H1 (cell line): ENCODE results near the gene COX10. TPM values are rescaled to one million over a fixed set of nuclear protein-coding genes. Genes with fewer than 3 reads are reported as not detected.
"Not testable (repeated sequence)": the region's sequence is repeated elsewhere in the genome, so short reads cannot be mapped to it uniquely, and the experiment has no call there.

Experiments used
- CTCF ChIA-PET: fragments of 300-600 bp; sonication (Branson Sonifier 250); formaldehyde crosslinking; loops from one replicate; lab custom pipeline; 2021; ENCODE audit not compliant: partially characterized antibody; lab: Charles Lee
- POLR2A ChIA-PET: fragments of 300-600 bp; sonication (Branson Sonifier 250); formaldehyde crosslinking; loops from one replicate; lab custom pipeline; 2021; ENCODE audit warnings: inconsistent platforms; ENCODE audit not compliant: partially characterized antibody; lab: Charles Lee
- DNase-seq, 2 experiments: peaks; one replicate each; pipeline versions ENCODE4 v3.0.0 to v3.0.0-alpha.2; 2010 to 2022; ENCODE audit warnings: low spot score in 2 of 2, low read depth in 1 of 2, mixed read lengths in 1 of 2
- FAIRE-seq: peaks from 2 replicates; lab custom pipeline; 2011; peaks lifted over from hg19 to GRCh38; lab: Jason Lieb, UNC
- H2AFZ ChIP-seq: 2 replicates; pipeline ENCODE4 v1.8.1; 2012; ENCODE audit warnings: low read length, inconsistent platforms
- H2AK5ac ChIP-seq: 2 replicates; pipeline ENCODE4 v1.6.1; 2013; ENCODE audit warnings: low read depth, low read length
- H2BK120ac ChIP-seq: replicated peaks from 2 replicates; pipeline ENCODE3; 2013; ENCODE audit warnings: low read depth, low read length, inconsistent platforms
- H2BK12ac ChIP-seq: 2 replicates; pipeline ENCODE4 v1.6.1; 2013; ENCODE audit warnings: low read depth, low read length
- H2BK15ac ChIP-seq: 2 replicates; pipeline ENCODE4 v1.6.1; 2013; ENCODE audit warnings: low read length
- H2BK20ac ChIP-seq: 2 replicates; pipeline ENCODE4 v1.6.1; 2013; ENCODE audit warnings: low read length
- H2BK5ac ChIP-seq: 2 replicates; pipeline ENCODE4 v1.6.1; 2013; ENCODE audit warnings: low read depth, low read length
- H3K14ac ChIP-seq: 2 replicates; pipeline ENCODE4 v1.6.1; 2013; ENCODE audit warnings: inconsistent platforms; ENCODE audit not compliant: insufficient read length
- H3K18ac ChIP-seq: 2 replicates; pipeline ENCODE4 v1.6.1; 2013; ENCODE audit warnings: low read length; ENCODE audit errors: extremely low read depth
- H3K23ac ChIP-seq: 2 replicates; pipeline ENCODE4 v1.6.1; 2013; ENCODE audit warnings: inconsistent platforms; ENCODE audit not compliant: insufficient read length
- H3K23me2 ChIP-seq: 2 replicates; pipeline ENCODE4 v1.6.1; 2013; ENCODE audit warnings: low read depth, low read length
- H3K27ac ChIP-seq: 2 replicates; pipeline ENCODE4 v1.6.1; 2011; ENCODE audit warnings: low read depth, low read length, inconsistent platforms
- H3K27me3 ChIP-seq, 4 experiments: replicated peaks in 1 of 4; 1 replicate in 1 of 4; 2 replicates in 3 of 4; pipeline versions ENCODE4 v1.6.1 to v1.8.1; 2011 to 2013; ENCODE audit warnings: low read length in 3 of 4, mild to moderate bottlenecking in 3 of 4, inconsistent platforms in 2 of 4, mixed read lengths in 2 of 4, moderate library complexity in 1 of 4; ENCODE audit not compliant: control insufficient read depth in 3 of 4, insufficient read depth in 3 of 4; ENCODE audit errors: extremely low read depth in 1 of 4
- H3K36me3 ChIP-seq, 4 experiments: 2 replicates each; pipeline versions ENCODE4 v1.6.1 to v1.8.1; 2011 to 2013; ENCODE audit warnings: mild to moderate bottlenecking in 4 of 4, low read length in 3 of 4, moderate library complexity in 2 of 4, control low read depth in 1 of 4, inconsistent platforms in 1 of 4; ENCODE audit not compliant: insufficient read depth in 4 of 4, control insufficient read depth in 2 of 4
- H3K4ac ChIP-seq: replicated peaks from 2 replicates; pipeline ENCODE3; 2013; ENCODE audit warnings: low read length, low read depth, mixed read lengths, inconsistent platforms; ENCODE audit not compliant: insufficient read length
- H3K4me1 ChIP-seq, 4 experiments: replicated peaks in 1 of 4; 1 replicate in 1 of 4; 2 replicates in 3 of 4; pipeline versions ENCODE4 v1.6.1 to v1.8.1; 2011 to 2013; ENCODE audit warnings: low read length in 3 of 4, inconsistent platforms in 2 of 4, mixed read lengths in 1 of 4; ENCODE audit not compliant: insufficient read depth in 4 of 4, control insufficient read depth in 3 of 4
- H3K4me2 ChIP-seq, 2 experiments: 2 replicates each; pipeline versions ENCODE4 v1.6.1 to v1.8.1; 2011 to 2013; ENCODE audit warnings: low read depth in 2 of 2, low read length in 2 of 2, control low read depth in 1 of 2, inconsistent platforms in 1 of 2, mild to moderate bottlenecking in 1 of 2; ENCODE audit not compliant: insufficient read depth in 1 of 2
- H3K4me3 ChIP-seq, 4 experiments: fragments of 200-600, 300-600 bp in 1 of 4; sonication (generic), shearing (Covaris generic), sonication (Bioruptor Twin) in 1 of 4; 2 replicates each; pipeline versions ENCODE4 v1.5.1 to v1.8.1; 2011 to 2016; ENCODE audit warnings: low read length in 4 of 4, low read depth in 3 of 4, control low read depth in 2 of 4, inconsistent platforms in 2 of 4, mild to moderate bottlenecking in 2 of 4, mixed read lengths in 1 of 4, moderate library complexity in 1 of 4; ENCODE audit not compliant: insufficient read depth in 2 of 4; ENCODE audit errors: extremely low read depth in 1 of 4
- H3K56ac ChIP-seq: replicated peaks from 2 replicates; pipeline ENCODE3; 2013; ENCODE audit warnings: low read depth, mild to moderate bottlenecking, mixed read lengths, low read length, inconsistent platforms; ENCODE audit not compliant: insufficient read length
- H3K79me1 ChIP-seq: 2 replicates; pipeline ENCODE4 v1.6.1; 2013; ENCODE audit warnings: low read depth, low read length, control low read depth
- H3K79me2 ChIP-seq, 2 experiments: 2 replicates each; pipeline versions ENCODE4 v1.6.1 to v1.8.1; 2012 to 2013; ENCODE audit warnings: low read length in 2 of 2, mild to moderate bottlenecking in 2 of 2, inconsistent platforms in 1 of 2; ENCODE audit not compliant: insufficient read depth in 2 of 2, control insufficient read depth in 1 of 2
- H3K9ac ChIP-seq, 4 experiments: replicated peaks in 1 of 4; 1 replicate in 1 of 4; 2 replicates in 3 of 4; pipeline versions ENCODE4 v1.6.1 to v1.8.1; 2011 to 2013; ENCODE audit warnings: low read depth in 3 of 4, low read length in 3 of 4, control low read depth in 2 of 4, mild to moderate bottlenecking in 2 of 4, moderate library complexity in 2 of 4, inconsistent platforms in 1 of 4; ENCODE audit errors: extremely low read depth in 1 of 4
- H3K9me3 ChIP-seq, 2 experiments: 2 replicates each; pipeline versions ENCODE4 v1.6.1 to v1.8.1; 2012 to 2013; ENCODE audit warnings: mild to moderate bottlenecking in 2 of 2, moderate library complexity in 2 of 2, control low read depth in 1 of 2, inconsistent platforms in 1 of 2, low read depth in 1 of 2, low read length in 1 of 2, mixed read lengths in 1 of 2; ENCODE audit not compliant: insufficient read depth in 2 of 2
- H4K20me1 ChIP-seq, 2 experiments: replicated peaks in 1 of 2; 2 replicates each; pipeline versions ENCODE3 to v1.8.1; 2011 to 2013; ENCODE audit warnings: inconsistent platforms in 2 of 2, low read length in 2 of 2, mild to moderate bottlenecking in 1 of 2; ENCODE audit not compliant: insufficient read depth in 2 of 2, control insufficient read depth in 1 of 2
- H4K5ac ChIP-seq: 2 replicates; pipeline ENCODE4 v1.6.1; 2013; ENCODE audit warnings: low read length, low read depth, mixed read lengths, inconsistent platforms; ENCODE audit not compliant: insufficient read length
- H4K8ac ChIP-seq: 2 replicates; pipeline ENCODE4 v1.8.0; 2013; ENCODE audit warnings: mild to moderate bottlenecking, moderate library complexity, low read length, inconsistent platforms; ENCODE audit not compliant: insufficient read depth; ENCODE audit errors: extremely low read depth
- H4K91ac ChIP-seq: replicated peaks from 2 replicates; pipeline ENCODE3; 2013; ENCODE audit warnings: low read length, mixed read lengths, inconsistent platforms; ENCODE audit not compliant: insufficient read length
- MAX ChIP-seq: IDR thresholded peaks from 2 replicates; pipeline ENCODE4 v1.6.1; 2012; ENCODE audit warnings: inconsistent platforms
- SIN3A ChIP-seq, 2 experiments: IDR thresholded peaks in 1 of 2; conservative IDR thresholded peaks in 1 of 2; 2 replicates each; pipeline ENCODE4 v1.6.1; 2011 to 2012; ENCODE audit warnings: low read length in 2 of 2, improper control_type of control experiment in 1 of 2, low read depth in 1 of 2, mild to moderate bottlenecking in 1 of 2
- WGBS, 2 experiments: shearing (Covaris generic) in 1 of 2; methylation state at CpG; one replicate each; pipeline versions ENCODE4 v1.1.6 to v1.1.7; 2013 to 2015; ENCODE audit warnings: low lambda C conversion rate in 2 of 2, mixed read lengths in 2 of 2, inconsistent platforms in 1 of 2, low coverage in 1 of 2, missing lambda C conversion rate in 1 of 2; ENCODE audit not compliant: insufficient replicate concordance in 2 of 2, insufficient coverage in 1 of 2, insufficient read length in 1 of 2; ENCODE audit errors: extremely low coverage in 1 of 2, missing lambda C conversion rate in 1 of 2; 5-methylcytosine and 5-hydroxymethylcytosine counted together
- polyA plus RNA-seq, 7 experiments: library from polyadenylated mRNA; depleted of rRNA in 3 of 7; stranded (reverse) in 5 of 7; unstranded in 2 of 7; fragments of >200 nt in 5 of 7; fragments of 200-250 nt in 2 of 7; gene quantifications; 1 replicate in 5 of 7; 2 replicates in 1 of 7; 4 replicates in 1 of 7; pipeline versions ENCODE4 v1.2.1 to v1.2.3, GENCODE V29; 2011 to 2013; ENCODE audit warnings: missing spikeins in 2 of 7, mixed read lengths in 2 of 7
- total RNA-seq: library from RNA; stranded (reverse); fragmentation: NEBNext Ultra II Directional; extraction: Animal tissue kit (Norgen Biotek cat#: 25700); gene quantifications from 2 replicates; pipeline ENCODE4 v1.2.1, GENCODE V29; 2021

Gene COX10
- total and polyA plus RNA-seq, 2 of the 8 experiments (the other 6 are each of a cell fraction or from before 2014, with no cell fraction given): 18.0 to 23.0 TPM

- TF ChIP-seq MAX (peak; percentile 76), SIN3A (conservative IDR thresholded peaks at IDR 0.05 in 1 of 2, IDR thresholded peaks at IDR 0.05 in 1 of 2; ENCODE audit: low read depth in 1 of 2, low read length in 2 of 2) (peak in 1 of 2 experiments; percentile 96; a peak in 2 of 4 replicates)
Observed at GRCh38 chr17:14069251-14070021, at the start of gene COX10 (continued).

- H2AK5ac ChIP-seq, H3K4me2 ChIP-seq, H3K4me1 ChIP-seq, H2BK20ac ChIP-seq, DNase-seq, H2BK120ac ChIP-seq, H3K9me3 ChIP-seq, H3K14ac ChIP-seq, H4K20me1 ChIP-seq, H3K27ac ChIP-seq, H4K91ac ChIP-seq, H3K27me3 ChIP-seq, H3K4ac ChIP-seq, FAIRE-seq, H4K5ac ChIP-seq, H3K23me2 ChIP-seq, H3K79me1 ChIP-seq, H3K23ac ChIP-seq, H3K4me3 ChIP-seq, H2BK12ac ChIP-seq, H2BK5ac ChIP-seq, H3K9ac ChIP-seq, H2AFZ ChIP-seq, H3K56ac ChIP-seq, CTCF ChIA-PET, H3K36me3 ChIP-seq, H3K79me2 ChIP-seq, H2BK15ac ChIP-seq, H3K18ac ChIP-seq, POLR2A ChIA-PET, H4K8ac ChIP-seq: not testable (repeated sequence)
- 100% methylated on average over 4 of the region's 9 CpGs; no CpG with 5 or more reads in 1 of the 2 experiments for WGBS, 2 experiments
Observed at GRCh38 chr17:14021651-14022294, 47.5 kb upstream of the COX10 start.
